SK-N-SH (cell line): ENCODE measurements around the gene G6PC1.
"Not testable (repeated sequence)": the region's sequence is repeated elsewhere in the genome, so short reads cannot be mapped to it uniquely, and the experiment has no call there.

Source experiments
- POLR2AphosphoS5 ChIP-seq: IDR thresholded peaks from 2 replicates; pipeline ENCODE4 v1.6.1; 2012; ENCODE audit warnings: low read depth, low read length
- SMC3 ChIP-seq: IDR thresholded peaks from 2 replicates; pipeline ENCODE4 v1.6.1; 2012; ENCODE audit warnings: low read depth, low read length, improper control_type of control experiment
- TF ChIP-seq, protein P1 (sequence below): fragments of 200-600 bp; sonication (generic); IDR thresholded peaks from 2 replicates; pipeline ENCODE4 v1.6.1; 2017; ENCODE audit warnings: antibody characterized with exemption, mild to moderate bottlenecking, moderate library complexity

GRCh38 chr17:42919522-42920077 lies 19.0 kb downstream of the G6PC1 start:
- not testable (repeated sequence) for TF ChIP-seq SMC3, POLR2AphosphoS5
- TF ChIP-seq, protein P1, sequence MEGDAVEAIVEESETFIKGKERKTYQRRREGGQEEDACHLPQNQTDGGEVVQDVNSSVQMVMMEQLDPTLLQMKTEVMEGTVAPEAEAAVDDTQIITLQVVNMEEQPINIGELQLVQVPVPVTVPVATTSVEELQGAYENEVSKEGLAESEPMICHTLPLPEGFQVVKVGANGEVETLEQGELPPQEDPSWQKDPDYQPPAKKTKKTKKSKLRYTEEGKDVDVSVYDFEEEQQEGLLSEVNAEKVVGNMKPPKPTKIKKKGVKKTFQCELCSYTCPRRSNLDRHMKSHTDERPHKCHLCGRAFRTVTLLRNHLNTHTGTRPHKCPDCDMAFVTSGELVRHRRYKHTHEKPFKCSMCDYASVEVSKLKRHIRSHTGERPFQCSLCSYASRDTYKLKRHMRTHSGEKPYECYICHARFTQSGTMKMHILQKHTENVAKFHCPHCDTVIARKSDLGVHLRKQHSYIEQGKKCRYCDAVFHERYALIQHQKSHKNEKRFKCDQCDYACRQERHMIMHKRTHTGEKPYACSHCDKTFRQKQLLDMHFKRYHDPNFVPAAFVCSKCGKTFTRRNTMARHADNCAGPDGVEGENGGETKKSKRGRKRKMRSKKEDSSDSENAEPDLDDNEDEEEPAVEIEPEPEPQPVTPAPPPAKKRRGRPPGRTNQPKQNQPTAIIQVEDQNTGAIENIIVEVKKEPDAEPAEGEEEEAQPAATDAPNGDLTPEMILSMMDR: not testable (repeated sequence)
